Activated T-cell treated with anti-CD3 and anti-CD28 coated beads, Interleukin-2, amount 50 U/mL, for 4 hours (primary cell): ENCODE data around the gene ABCC1. TPM values are rescaled to one million over a fixed set of nuclear protein-coding genes. Genes with fewer than 3 reads are reported as not detected.
A peak's percentile ranks its signal among the peaks of the same experiment; 100 is the strongest.
"Not testable (repeated sequence)": the region's sequence is repeated elsewhere in the genome, so short reads cannot be mapped to it uniquely, and the experiment has no call there.

Experiments
- ATAC-seq, 2 donors: fragments of 200-7000 bp; cut with Tn5 transposase; one replicate each; pipeline ENCODE4 v1.10.0; 2021
- DNase-seq: peaks from one replicate; pipeline ENCODE4 v3.0.0-alpha.2; 2020
- H3K27me3 Mint-ChIP-seq: one replicate; pipeline ENCODE4 v1.8.0; 2021; ENCODE audit warnings: low read depth, mixed read lengths
- H3K36me3 Mint-ChIP-seq: one replicate; pipeline ENCODE4 v1.8.0; 2022; ENCODE audit warnings: mixed read lengths; ENCODE audit not compliant: insufficient read depth
- H3K4me1 Mint-ChIP-seq: one replicate; pipeline ENCODE4 v1.8.0; 2021; ENCODE audit warnings: low read depth, mixed read lengths
- H3K4me3 Mint-ChIP-seq: one replicate; pipeline ENCODE4 v1.8.0; 2021; ENCODE audit warnings: mild to moderate bottlenecking, moderate library complexity, mixed read lengths
- H3K9me3 Mint-ChIP-seq: one replicate; pipeline ENCODE4 v1.8.0; 2021; ENCODE audit warnings: mixed read lengths
- total RNA-seq, 3 donors: library from RNA; stranded (reverse); gene quantifications; one replicate each; pipeline ENCODE4 v1.2.1, GENCODE V29; 2021

Gene ABCC1
- total RNA-seq, 3 donors from 2014 or later: 53.3 to 59.5 (median 54.3) TPM

GRCh38 chr16:15953477-15953876 lies 4.1 kb downstream of the ABCC1 start:
- Mint-ChIP-seq H3K27me3 (no peaks in the 10 kb centered on the region), H3K4me1 (peaks cover 66% of the 10 kb centered on the region), H3K4me3 (peak overlapping the region; percentile 24), H3K36me3 (peaks cover 10% of the 10 kb centered on the region), H3K9me3 (no peaks in the 10 kb centered on the region)
- ATAC-seq (no peak), DNase-seq (no peak)

- ATAC-seq: no peak
- Mint-ChIP-seq H3K9me3 (no peaks in the 10 kb centered on the region), H3K4me3 (no peak overlapping the region), H3K4me1 (peaks cover 67% of the 10 kb centered on the region), H3K36me3 (peaks cover 10% of the 10 kb centered on the region), H3K27me3 (no peaks in the 10 kb centered on the region)
- DNase-seq: no peak
These were observed 4.8 kb downstream of the ABCC1 start for GRCh38 chr16:15953929-15954813.

- DNase-seq (no peak), ATAC-seq (no peak)
- peaks cover 73% of the 10 kb centered on the region for H3K4me1 Mint-ChIP-seq
- peaks cover 10% of the 10 kb centered on the region for H3K36me3 Mint-ChIP-seq
- no peak overlapping the region for H3K4me3 Mint-ChIP-seq
- no peaks in the 10 kb centered on the region for H3K27me3 Mint-ChIP-seq
- no peaks in the 10 kb centered on the region for H3K9me3 Mint-ChIP-seq
These were observed 5.4 kb downstream of the ABCC1 start for GRCh38 chr16:15954814-15955151.

- ATAC-seq (no peak), DNase-seq (no peak)
- Mint-ChIP-seq H3K9me3 (no peaks in the 10 kb centered on the region), H3K27me3 (no peaks in the 10 kb centered on the region), H3K4me3 (no peak overlapping the region), H3K36me3 (peaks cover 8% of the 10 kb centered on the region), H3K4me1 (peaks cover 78% of the 10 kb centered on the region)
These were observed 6.0 kb downstream of the ABCC1 start for GRCh38 chr16:15955425-15955824.

- H3K4me3 Mint-ChIP-seq, H3K27me3 Mint-ChIP-seq, H3K9me3 Mint-ChIP-seq, H3K36me3 Mint-ChIP-seq, ATAC-seq, DNase-seq: not testable (repeated sequence)
- peaks cover 80% of the 10 kb centered on the region for H3K4me1 Mint-ChIP-seq
These were observed 6.7 kb downstream of the ABCC1 start for GRCh38 chr16:15956106-15956505.

- H3K27me3 Mint-ChIP-seq: no peaks in the 10 kb centered on the region
- H3K4me1 Mint-ChIP-seq: peaks cover 81% of the 10 kb centered on the region
- no peak overlapping the region for H3K4me3 Mint-ChIP-seq
- DNase-seq (no peak), ATAC-seq (no peak)
- H3K9me3 Mint-ChIP-seq: peaks cover 5% of the 10 kb centered on the region
- peaks cover 19% of the 10 kb centered on the region for H3K36me3 Mint-ChIP-seq
These were observed 9.4 kb downstream of the ABCC1 start for GRCh38 chr16:15958703-15959348.

- peak overlapping the region; percentile 33 for H3K4me3 Mint-ChIP-seq
- H3K9me3 Mint-ChIP-seq: peaks cover 5% of the 10 kb centered on the region
- peaks cover 18% of the 10 kb centered on the region for H3K36me3 Mint-ChIP-seq
- DNase-seq (no peak), ATAC-seq (no peak)
- H3K27me3 Mint-ChIP-seq: no peaks in the 10 kb centered on the region
- peaks cover 84% of the 10 kb centered on the region for H3K4me1 Mint-ChIP-seq
These were observed 10.9 kb downstream of the ABCC1 start for GRCh38 chr16:15960124-15960971.

GRCh38 chr16:15961060-15961511 lies 11.7 kb downstream of the ABCC1 start:
- Mint-ChIP-seq H3K9me3 (peaks cover 5% of the 10 kb centered on the region), H3K4me3 (peak overlapping the region; percentile 75), H3K4me1 (peaks cover 84% of the 10 kb centered on the region), H3K36me3 (peaks cover 16% of the 10 kb centered on the region), H3K27me3 (no peaks in the 10 kb centered on the region)
- ATAC-seq (peak; percentile 92), DNase-seq (peak; percentile 62)

GRCh38 chr16:15961571-15962090 lies 12.2 kb downstream of the ABCC1 start:
- Mint-ChIP-seq H3K27me3 (no peaks in the 10 kb centered on the region), H3K4me1 (peaks cover 82% of the 10 kb centered on the region), H3K9me3 (peaks cover 5% of the 10 kb centered on the region), H3K4me3 (peak overlapping the region; percentile 75), H3K36me3 (peaks cover 16% of the 10 kb centered on the region)
- no peak for DNase-seq
- peak; percentile 52 to 61 for ATAC-seq

GRCh38 chr16:15963307-15963910 lies 14.0 kb downstream of the ABCC1 start:
- Mint-ChIP-seq H3K36me3 (peaks cover 16% of the 10 kb centered on the region), H3K9me3 (peaks cover 5% of the 10 kb centered on the region), H3K4me3 (no peak overlapping the region), H3K4me1 (peaks cover 84% of the 10 kb centered on the region), H3K27me3 (no peaks in the 10 kb centered on the region)
- ATAC-seq (no peak), DNase-seq (no peak)

GRCh38 chr16:15966420-15966819 lies 17.0 kb downstream of the ABCC1 start:
- no peak for DNase-seq
- ATAC-seq: no peak
- Mint-ChIP-seq H3K4me1 (peaks cover 61% of the 10 kb centered on the region), H3K36me3 (peaks cover 29% of the 10 kb centered on the region), H3K4me3 (no peak overlapping the region), H3K9me3 (peaks cover 6% of the 10 kb centered on the region), H3K27me3 (no peaks in the 10 kb centered on the region)

- Mint-ChIP-seq H3K27me3 (no peaks in the 10 kb centered on the region), H3K9me3 (peaks cover 9% of the 10 kb centered on the region), H3K4me3 (no peak overlapping the region), H3K36me3 (peaks cover 33% of the 10 kb centered on the region), H3K4me1 (peaks cover 58% of the 10 kb centered on the region)
- no peak for DNase-seq
- ATAC-seq: no peak
These were observed 17.6 kb downstream of the ABCC1 start for GRCh38 chr16:15966836-15967546.

- H3K4me1 Mint-ChIP-seq: peaks cover 51% of the 10 kb centered on the region
- no peak for ATAC-seq
- DNase-seq: no peak
- H3K9me3 Mint-ChIP-seq: peaks cover 9% of the 10 kb centered on the region
- no peaks in the 10 kb centered on the region for H3K27me3 Mint-ChIP-seq
- no peak overlapping the region for H3K4me3 Mint-ChIP-seq
- peaks cover 33% of the 10 kb centered on the region for H3K36me3 Mint-ChIP-seq
These were observed 18.4 kb downstream of the ABCC1 start for GRCh38 chr16:15967655-15968315.
